OCI-LY1 (cell line): ENCODE measurements around the gene FKBP1A.

Source experiments
- H2AFZ ChIP-seq: fragments of 200-600 bp; sonication (generic), shearing (Covaris generic); 2 replicates; pipeline ENCODE4 v1.6.0; 2014; ENCODE audit warnings: antibody characterized with exemption, mild to moderate bottlenecking, low read length
- H3F3A ChIP-seq: fragments of 200-600 bp; sonication (generic), shearing (Covaris generic); 2 replicates; pipeline ENCODE4 v1.6.0; 2014; ENCODE audit warnings: mild to moderate bottlenecking, antibody characterized with exemption, low read length, moderate library complexity; ENCODE audit not compliant: insufficient read depth
- H3K27ac ChIP-seq: fragments of 200-600 bp; sonication (generic); 2 replicates; pipeline ENCODE4 v1.5.1; 2014; ENCODE audit warnings: low read length, mixed run types, mild to moderate bottlenecking, low read depth; ENCODE audit not compliant: poor library complexity, severe bottlenecking
- H3K27me3 ChIP-seq: fragments of 200-600 bp; sonication (generic); 2 replicates; pipeline ENCODE4 v1.6.0; 2014; ENCODE audit warnings: antibody characterized with exemption, mild to moderate bottlenecking, low read length, moderate library complexity; ENCODE audit not compliant: insufficient read depth
- H3K36me3 ChIP-seq: fragments of 200-600 bp; sonication (generic); 2 replicates; pipeline ENCODE4 v1.6.1; 2014; ENCODE audit warnings: mild to moderate bottlenecking, antibody characterized with exemption, low read length, moderate library complexity, mixed read lengths; ENCODE audit not compliant: insufficient read depth
- H3K4me1 ChIP-seq: fragments of 200-600 bp; sonication (generic); 2 replicates; pipeline ENCODE4 v1.5.1; 2014; ENCODE audit warnings: mild to moderate bottlenecking, low read length, moderate library complexity; ENCODE audit not compliant: insufficient read depth, severe bottlenecking
- H3K4me2 ChIP-seq: fragments of 200-600 bp; sonication (generic), shearing (Covaris generic); 2 replicates; pipeline ENCODE4 v1.6.1; 2014; ENCODE audit warnings: low read length
- H3K4me3 ChIP-seq: fragments of 200-600 bp; sonication (generic); 2 replicates; pipeline ENCODE4 v1.5.1; 2014; ENCODE audit warnings: low read length, low read depth, mild to moderate bottlenecking, mixed read lengths; ENCODE audit not compliant: poor library complexity, severe bottlenecking
- H3K79me2 ChIP-seq: fragments of 200-600 bp; shearing (Covaris generic); 2 replicates; pipeline ENCODE4 v1.6.1; 2016; ENCODE audit warnings: mixed run types, low read length, mixed read lengths; ENCODE audit not compliant: insufficient read depth
- H3K9ac ChIP-seq: fragments of 200-600 bp; sonication (generic), shearing (Covaris generic); 2 replicates; pipeline ENCODE4 v1.6.1; 2014; ENCODE audit warnings: mild to moderate bottlenecking, low read length, mixed read lengths
- H3K9me2 ChIP-seq: fragments of 200-600 bp; sonication (generic), shearing (Covaris generic); 2 replicates; pipeline ENCODE4 v1.6.1; 2014; ENCODE audit warnings: low read depth, mild to moderate bottlenecking, low read length, mixed read lengths
- H3K9me3 ChIP-seq: fragments of 200-600 bp; shearing (Covaris generic); 2 replicates; pipeline ENCODE4 v1.6.1; 2014; ENCODE audit warnings: low read length, mixed read lengths
- H4K20me1 ChIP-seq: fragments of 200-600 bp; sonication (generic), shearing (Covaris generic); 2 replicates; pipeline ENCODE4 v1.6.0; 2016; ENCODE audit warnings: mild to moderate bottlenecking, low read length; ENCODE audit not compliant: insufficient read depth
- EZH2 ChIP-seq: fragments of 200-600 bp; sonication (generic), shearing (Covaris generic); IDR thresholded peaks from 2 replicates; pipeline ENCODE4 v1.8.0; 2017; ENCODE audit warnings: borderline replicate concordance, mixed run types, mild to moderate bottlenecking, antibody characterized with exemption, low read length, moderate library complexity, mixed read lengths
- TF ChIP-seq, protein P1 (sequence below): fragments of 200-600 bp; sonication (generic), shearing (Covaris generic); IDR thresholded peaks from 2 replicates; pipeline ENCODE4 v1.5.1; 2017; ENCODE audit warnings: mild to moderate bottlenecking, antibody characterized with exemption, low read length, moderate library complexity, mixed read lengths

The FKBP1A gene

DNA sequence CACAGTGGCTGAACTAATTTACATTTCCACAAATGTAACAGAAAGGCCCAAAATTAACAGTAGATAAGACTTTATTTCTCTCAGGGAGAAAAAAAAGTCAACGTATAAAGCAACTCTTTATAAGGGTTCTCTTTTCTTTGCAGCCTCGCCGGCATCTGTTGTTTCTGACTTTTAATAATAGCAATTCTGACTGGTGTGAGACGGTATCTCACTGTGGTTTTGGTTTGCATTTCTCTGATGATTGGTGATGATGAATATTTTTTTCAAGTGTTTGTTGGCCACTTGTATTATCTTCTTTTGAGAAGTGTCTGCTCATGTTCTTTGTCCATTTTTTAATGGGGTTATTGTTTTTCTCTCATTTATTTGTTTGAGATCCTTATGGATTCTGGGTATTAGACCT, 27.2 kb upstream of the FKBP1A start:
- Histone ChIP-seq H3K27me3 (no peaks in the 10 kb centered on the region), H3K4me1 (no peaks in the 10 kb centered on the region)

DNA sequence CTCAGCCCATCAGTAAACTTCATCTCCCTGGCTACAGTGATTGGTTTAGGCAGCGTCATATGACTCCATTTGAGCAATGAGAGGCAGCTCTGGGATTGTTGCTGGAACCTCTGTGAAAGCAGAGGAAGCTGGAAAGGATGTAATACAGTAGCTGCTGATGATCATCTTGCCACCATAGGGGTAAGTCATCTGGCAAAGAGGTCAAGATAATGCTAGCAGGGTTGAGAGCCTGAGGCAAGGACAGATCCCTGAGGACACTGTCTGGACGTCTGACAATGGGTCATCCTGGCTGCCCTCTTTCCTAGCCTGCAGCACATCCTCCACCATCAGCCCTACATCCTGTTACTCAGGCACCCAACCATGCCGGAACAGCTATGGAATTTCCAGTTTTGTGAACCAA, 25.5 kb upstream of the FKBP1A start:
- no peaks in the 10 kb centered on the region for H3K36me3 ChIP-seq
- TF ChIP-seq, protein P1, sequence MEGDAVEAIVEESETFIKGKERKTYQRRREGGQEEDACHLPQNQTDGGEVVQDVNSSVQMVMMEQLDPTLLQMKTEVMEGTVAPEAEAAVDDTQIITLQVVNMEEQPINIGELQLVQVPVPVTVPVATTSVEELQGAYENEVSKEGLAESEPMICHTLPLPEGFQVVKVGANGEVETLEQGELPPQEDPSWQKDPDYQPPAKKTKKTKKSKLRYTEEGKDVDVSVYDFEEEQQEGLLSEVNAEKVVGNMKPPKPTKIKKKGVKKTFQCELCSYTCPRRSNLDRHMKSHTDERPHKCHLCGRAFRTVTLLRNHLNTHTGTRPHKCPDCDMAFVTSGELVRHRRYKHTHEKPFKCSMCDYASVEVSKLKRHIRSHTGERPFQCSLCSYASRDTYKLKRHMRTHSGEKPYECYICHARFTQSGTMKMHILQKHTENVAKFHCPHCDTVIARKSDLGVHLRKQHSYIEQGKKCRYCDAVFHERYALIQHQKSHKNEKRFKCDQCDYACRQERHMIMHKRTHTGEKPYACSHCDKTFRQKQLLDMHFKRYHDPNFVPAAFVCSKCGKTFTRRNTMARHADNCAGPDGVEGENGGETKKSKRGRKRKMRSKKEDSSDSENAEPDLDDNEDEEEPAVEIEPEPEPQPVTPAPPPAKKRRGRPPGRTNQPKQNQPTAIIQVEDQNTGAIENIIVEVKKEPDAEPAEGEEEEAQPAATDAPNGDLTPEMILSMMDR: no peak
- TF ChIP-seq EZH2: no peak
- no peak overlapping the region for H3K4me3 ChIP-seq
- peaks cover 11% of the 10 kb centered on the region; the same call in 1 of the 2 replicates for H3K9me3 ChIP-seq
- no peaks in the 10 kb centered on the region for H3K9me2 ChIP-seq
- no peak overlapping the region for H2AFZ ChIP-seq
- no peaks in the 10 kb centered on the region for H3F3A ChIP-seq
- H4K20me1 ChIP-seq: no peaks in the 10 kb centered on the region
- H3K4me1 ChIP-seq: no peaks in the 10 kb centered on the region
- no peak overlapping the region for H3K4me2 ChIP-seq
- no peaks in the 10 kb centered on the region for H3K79me2 ChIP-seq
- no peak overlapping the region for H3K9ac ChIP-seq
- no peak overlapping the region for H3K27ac ChIP-seq
- no peaks in the 10 kb centered on the region for H3K27me3 ChIP-seq

More for the DNA sequence above, 27.2 kb upstream of the FKBP1A start:
- Histone ChIP-seq H3K9me3 (peaks cover 11% of the 10 kb centered on the region; the same call in 1 of the 2 replicates), H4K20me1 (no peaks in the 10 kb centered on the region), H3K79me2 (no peaks in the 10 kb centered on the region), H3K27ac (no peak overlapping the region), H3K4me2 (no peak overlapping the region), H2AFZ (no peak overlapping the region), H3F3A (no peaks in the 10 kb centered on the region), H3K9ac (no peak overlapping the region), H3K4me3 (no peak overlapping the region), H3K36me3 (no peaks in the 10 kb centered on the region), H3K9me2 (no peaks in the 10 kb centered on the region)
- no peak for TF ChIP-seq EZH2
- TF ChIP-seq, protein P1: no peak

DNA sequence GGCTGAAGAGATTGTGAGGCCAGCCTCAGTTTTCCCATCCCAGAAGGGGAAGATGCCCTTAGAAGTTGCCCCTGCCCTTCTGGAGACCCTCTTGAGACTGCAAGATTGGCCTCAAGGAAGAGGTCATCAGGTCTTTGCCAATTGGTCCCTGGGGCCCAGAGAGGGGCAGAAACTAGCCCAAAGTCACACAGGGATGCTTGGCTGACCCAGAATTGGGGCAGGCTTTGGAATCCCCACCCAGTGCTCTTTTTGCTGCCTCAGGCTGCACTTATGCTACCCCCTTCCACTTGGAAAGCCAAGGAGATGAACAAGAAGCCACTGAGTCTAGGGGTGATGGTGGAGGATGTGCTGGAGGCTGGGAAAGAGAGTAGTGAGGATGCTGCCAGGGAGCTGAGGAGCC, 24.9 kb upstream of the FKBP1A start:
- no peaks in the 10 kb centered on the region for H3K36me3 ChIP-seq
- no peaks in the 10 kb centered on the region for H4K20me1 ChIP-seq
- H3K4me2 ChIP-seq: no peak overlapping the region
- H3F3A ChIP-seq: no peaks in the 10 kb centered on the region
- H3K79me2 ChIP-seq: no peaks in the 10 kb centered on the region
- H3K27ac ChIP-seq: no peak overlapping the region
- no peaks in the 10 kb centered on the region for H3K9me2 ChIP-seq
- H3K9me3 ChIP-seq: peaks cover 11% of the 10 kb centered on the region; the same call in 1 of the 2 replicates
- TF ChIP-seq EZH2: no peak
- TF ChIP-seq, protein P1: no peak
- no peak overlapping the region for H3K4me3 ChIP-seq
- no peak overlapping the region for H3K9ac ChIP-seq
- no peaks in the 10 kb centered on the region for H3K4me1 ChIP-seq
- H3K27me3 ChIP-seq: no peaks in the 10 kb centered on the region
- H2AFZ ChIP-seq: no peak overlapping the region
